KBM-7 (cell line): Measurements from ENCODE around the gene CGB1.
A peak's percentile ranks its signal among the peaks of the same experiment; 100 is the strongest.
"Not testable (repeated sequence)": the region's sequence is repeated elsewhere in the genome, so short reads cannot be mapped to it uniquely, and the experiment has no call there.

Source experiments
- DNase-seq: peaks from one replicate; pipeline ENCODE4 v3.0.0-alpha.2; 2015
- in situ Hi-C: fragments of 300-500 bp; cut with MboI; formaldehyde crosslinking; loops from 2 replicates; pipeline ENCODE4 v1.14.3; 2020; ENCODE audit warnings: low sequenced_read_pairs, low pct_unique_long_range_greater_than_20kb, mixed read lengths

CGB1 gene

GRCh38 chr19:49036815-49037214 is at the start of gene CGB1:
TSS of gene CGB1 (minus strand) at chr19:49036895. CDS start at chr19:49036711, 184 bp downstream.
- peak; percentile 37 for DNase-seq
- in situ Hi-C loops = not testable (repeated sequence)

DNA sequence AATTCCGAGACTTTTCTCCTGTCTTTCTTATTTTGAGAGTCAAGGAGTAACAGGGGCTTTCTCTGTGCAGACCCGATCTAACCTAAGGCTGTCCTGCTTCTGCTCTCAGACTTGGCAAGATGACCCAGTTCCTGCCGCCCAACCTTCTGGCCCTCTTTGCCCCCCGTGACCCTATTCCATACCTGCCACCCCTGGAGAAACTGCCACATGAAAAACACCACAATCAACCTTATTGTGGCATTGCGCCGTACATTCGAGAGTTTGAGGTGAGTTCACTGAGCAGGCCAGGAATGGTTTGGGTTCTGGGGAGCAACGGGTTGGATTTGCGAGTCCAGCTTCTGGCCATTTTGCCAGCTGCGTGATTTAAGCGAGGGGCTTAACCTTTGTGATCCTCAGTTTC is 49.6 kb upstream of the CGB1 start:
- no peak for DNase-seq
- in situ Hi-C loops = no loop called here

DNA sequence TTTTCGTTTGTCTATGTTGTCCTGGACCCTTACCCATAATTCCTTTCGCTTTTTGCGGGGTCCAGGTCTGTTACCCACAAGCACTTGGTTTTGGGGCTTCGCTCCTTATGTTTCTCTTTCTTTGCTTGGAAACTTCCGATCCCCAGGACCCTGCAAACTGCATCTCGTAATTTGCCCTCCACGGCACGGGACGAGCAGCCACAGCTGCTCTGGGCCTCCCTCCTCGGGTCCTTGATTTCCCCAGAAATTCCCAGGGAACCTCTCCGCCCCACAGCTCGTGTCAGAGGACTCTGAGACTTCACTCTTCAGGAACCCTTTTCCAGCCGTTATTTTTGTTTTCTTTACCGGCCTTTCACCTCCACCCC is 49.2 kb upstream of the CGB1 start:
- DNase-seq = no peak
- in situ Hi-C loops = no loop called here

GRCh38 chr19:49085020-49085867 is 48.5 kb upstream of the CGB1 start, which contains the start of gene SNRNP70:
TSS of gene SNRNP70 (plus strand) at chr19:49085451. CDS start at chr19:49086415, 964 bp downstream.
- in situ Hi-C loops = no loop called here
- DNase-seq = peak; percentile 99

- in situ Hi-C loops = no loop called here
- DNase-seq = no peak
Observed at GRCh38 chr19:49084206-49085019, 47.7 kb upstream of the CGB1 start.

DNA sequence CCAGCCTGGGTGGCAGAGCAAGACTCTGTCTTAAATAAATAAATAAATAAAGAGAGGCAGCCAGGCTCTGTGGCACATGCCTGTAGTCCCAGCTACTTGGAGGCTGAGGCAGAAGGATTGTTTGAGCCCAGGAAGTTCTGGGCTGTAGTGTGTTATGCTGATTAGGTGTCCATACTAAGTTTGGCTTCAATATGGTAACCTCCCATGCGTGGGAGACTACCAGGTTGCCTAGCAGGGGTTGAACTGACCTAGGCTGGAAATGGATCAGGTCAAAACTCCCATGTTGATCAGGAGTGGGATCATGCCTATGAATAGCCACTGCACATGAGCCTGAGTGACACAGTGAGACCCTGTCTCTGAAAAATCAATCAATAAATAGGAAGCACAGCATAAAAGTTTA is 44.6 kb upstream of the CGB1 start:
- in situ Hi-C loops = no loop called here
- DNase-seq = no peak

DNA sequence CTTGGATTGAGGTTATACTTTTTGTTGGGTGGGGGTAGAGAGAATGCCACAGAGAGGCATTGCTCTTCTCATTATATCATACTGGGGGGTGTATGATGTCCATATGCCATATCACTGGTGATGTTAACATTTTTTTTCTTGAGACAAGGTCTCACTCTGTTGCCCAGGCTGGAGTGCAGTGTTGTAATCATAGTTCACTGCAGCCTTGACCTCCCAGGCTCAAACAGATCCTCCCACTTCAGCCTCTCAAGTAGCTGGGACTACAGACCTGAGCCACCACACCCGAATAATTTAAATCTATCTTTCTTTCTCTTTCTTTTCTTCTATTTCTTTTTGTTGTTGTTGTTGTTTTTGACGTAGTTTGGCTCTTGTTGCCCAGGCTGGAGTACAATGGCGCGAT is 43.7 kb upstream of the CGB1 start:
- no peak for DNase-seq
- in situ Hi-C loops = no loop called here

- peak; percentile 43 for DNase-seq
- in situ Hi-C loops = not testable (repeated sequence)
Observed at GRCh38 chr19:49074869-49075268, 38.2 kb upstream of the CGB1 start.

DNA sequence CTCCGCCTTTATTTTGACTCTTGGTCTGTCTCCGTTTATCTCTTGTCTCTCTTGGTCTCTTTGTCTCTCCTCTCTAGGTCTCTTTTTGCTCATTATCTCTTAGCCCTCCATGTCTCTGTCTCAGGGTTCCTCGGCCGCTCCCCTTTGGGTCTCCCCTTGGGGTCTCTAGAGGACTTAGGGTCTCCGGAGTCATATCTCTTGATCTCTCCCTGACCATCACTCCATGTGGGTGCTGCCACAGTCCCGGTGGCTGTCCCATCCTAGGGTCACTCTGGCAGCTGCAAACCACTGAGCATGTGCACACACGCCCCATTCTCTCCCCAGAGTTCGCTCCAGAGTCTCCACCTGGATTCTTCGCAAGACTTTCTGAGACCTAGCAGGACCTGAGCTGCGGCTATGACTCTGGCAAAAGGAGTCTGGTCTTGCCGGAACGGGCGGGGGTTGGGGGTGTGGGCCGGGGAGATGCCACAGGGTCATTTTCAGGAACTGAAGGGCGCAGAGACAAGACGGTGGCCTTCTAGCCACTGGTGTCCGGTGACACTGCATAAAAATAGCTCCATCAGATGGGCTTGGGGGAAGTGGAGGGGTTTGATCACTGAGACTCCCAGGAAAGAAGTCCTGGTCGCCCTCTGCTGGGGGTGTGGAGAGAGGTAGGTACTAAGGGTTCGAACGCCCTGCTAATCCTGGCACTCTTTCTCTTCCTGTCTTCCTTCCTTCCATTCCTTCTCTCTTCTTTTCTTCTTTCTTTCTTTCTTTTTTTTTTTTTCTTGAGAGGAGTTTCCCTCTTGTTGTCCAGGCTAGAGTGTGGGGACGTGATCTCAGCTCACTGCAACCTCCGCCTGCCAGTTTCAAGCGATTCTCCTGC is 37.1 kb upstream of the CGB1 start:
- DNase-seq = peak; percentile 61
- in situ Hi-C loops = no loop called here

DNA sequence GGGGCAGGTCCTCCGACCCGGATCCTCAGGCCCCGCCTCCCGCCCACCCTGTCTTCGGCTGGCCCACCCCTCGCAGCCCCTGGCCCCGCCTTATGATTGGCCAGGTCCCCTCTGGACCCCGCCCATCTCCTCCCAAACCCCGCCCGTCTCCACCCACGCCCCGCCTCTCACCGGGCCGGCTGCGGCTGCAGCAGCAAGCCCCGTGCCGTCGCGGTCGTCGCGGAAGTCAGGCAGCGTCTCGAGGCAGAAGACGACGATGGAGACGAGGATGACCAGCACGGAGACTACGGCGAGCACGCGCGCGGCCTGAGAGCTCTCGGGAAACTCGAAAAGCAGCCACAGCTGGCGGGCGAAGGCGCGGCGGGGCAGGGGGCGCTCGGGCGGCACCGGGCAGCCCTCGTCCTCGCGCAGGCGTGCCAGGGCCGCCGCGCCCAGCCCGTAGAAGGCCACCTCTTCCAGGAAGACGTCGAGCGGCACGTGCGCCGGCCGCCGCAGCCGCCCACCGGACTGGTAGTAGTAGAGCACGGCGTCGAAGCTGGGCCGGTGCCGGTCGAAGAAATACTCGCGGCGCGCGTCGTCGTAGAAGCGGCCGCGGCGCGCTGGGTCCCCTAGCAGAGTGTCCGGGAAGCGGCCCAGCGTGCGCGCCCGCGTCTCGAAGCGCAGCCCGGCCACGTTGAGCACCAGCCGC is 35.3 kb upstream of the CGB1 start:
- in situ Hi-C loops = no loop called here

DNA sequence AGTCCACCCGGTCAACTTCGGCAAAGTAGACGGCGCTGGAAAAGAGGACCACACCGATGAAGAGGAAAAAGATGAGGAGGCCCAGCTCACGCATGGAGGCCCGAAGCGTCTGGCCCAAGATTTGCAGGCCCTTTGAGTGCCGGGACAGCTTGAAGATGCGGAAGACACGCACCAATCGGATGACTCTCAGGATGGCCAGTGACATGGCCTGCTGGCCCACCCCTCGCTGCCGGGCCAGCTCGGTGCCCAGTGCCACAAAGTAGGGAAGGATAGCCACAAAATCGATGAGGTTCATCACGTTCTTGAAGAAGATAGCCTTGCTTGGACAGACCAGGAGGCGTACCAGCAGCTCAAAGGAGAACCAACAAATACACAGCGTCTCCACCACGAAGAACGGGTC is 33.7 kb upstream of the CGB1 start:
- no peak for DNase-seq
- in situ Hi-C loops = no loop called here

More for the DNA sequence above, 35.3 kb upstream of the CGB1 start:
- DNase-seq = no peak

DNA sequence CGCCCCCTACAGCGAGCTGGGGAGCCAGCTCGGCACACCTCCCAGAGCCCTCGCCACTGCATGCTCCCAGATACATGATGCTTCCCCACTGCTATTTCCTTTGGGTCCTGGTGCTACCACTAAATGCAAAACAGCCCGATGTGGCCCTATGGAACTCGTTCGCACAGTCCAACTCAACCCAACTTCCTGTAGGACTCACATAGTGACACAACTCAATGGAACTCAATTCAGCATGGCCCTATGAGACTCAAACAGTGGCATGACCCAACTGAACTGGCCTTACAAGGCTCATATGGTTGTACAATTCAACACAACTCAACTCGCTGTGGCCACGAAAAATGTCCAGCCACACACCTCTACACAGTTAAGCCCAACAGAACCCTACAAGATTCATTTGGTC is 32.3 kb upstream of the CGB1 start:
- in situ Hi-C loops = no loop called here
- DNase-seq = no peak

DNA sequence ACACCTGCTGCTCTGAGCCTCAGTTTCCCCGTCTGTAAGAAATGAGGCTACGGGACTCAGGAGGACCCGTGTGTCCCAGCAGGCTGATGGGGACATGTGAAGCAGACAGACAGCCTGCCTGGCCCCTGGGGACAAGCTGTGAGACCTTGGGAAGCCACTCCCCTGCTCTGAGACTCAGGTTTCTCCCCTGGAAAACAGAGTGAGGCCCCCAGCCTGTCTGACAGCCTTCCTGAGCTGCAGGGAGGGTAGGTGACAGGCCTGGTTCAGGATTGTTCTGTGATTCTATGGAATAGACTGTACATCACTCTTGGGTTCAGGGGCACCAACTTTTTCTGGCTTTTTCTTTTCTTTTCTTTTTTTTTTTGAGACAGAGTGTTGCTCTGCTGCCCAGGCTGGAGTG is 30.9 kb upstream of the CGB1 start:
- in situ Hi-C loops = no loop called here

DNA sequence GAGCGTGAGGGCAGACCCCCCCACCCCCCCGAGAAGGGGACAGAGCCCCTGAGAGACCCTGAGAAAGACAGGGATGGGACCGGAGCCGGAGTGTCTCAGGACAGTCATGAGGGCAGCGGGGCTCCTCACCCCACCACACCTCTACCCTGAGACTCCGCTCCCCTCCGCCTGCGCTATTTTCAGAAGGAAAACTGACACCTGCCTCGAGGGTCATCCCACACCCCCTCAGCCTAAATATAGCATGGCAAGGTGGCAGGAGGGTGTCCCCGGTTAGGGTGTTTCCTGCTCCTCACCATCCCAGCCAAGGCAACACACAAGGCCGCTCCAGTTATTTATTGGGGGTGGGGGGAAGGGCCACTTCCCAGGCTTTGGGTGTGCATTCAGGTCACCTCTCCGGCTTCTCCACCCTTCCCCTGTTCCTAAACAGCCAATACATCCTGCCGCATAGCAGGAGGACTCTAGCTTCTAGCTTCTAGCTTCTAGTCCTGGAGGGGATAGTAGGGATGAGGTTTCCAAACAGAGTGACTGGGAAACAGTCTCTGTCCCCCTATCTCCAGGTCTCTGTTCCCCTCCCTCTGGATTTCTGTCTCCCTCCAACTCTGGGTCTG is 29.3 kb upstream of the CGB1 start:
- no peak for DNase-seq
- in situ Hi-C loops = no loop called here

More for the DNA sequence above, 30.9 kb upstream of the CGB1 start:
- DNase-seq = no peak

GRCh38 chr19:49064768-49065611 is 28.3 kb upstream of the CGB1 start, which contains the start of gene NTF4:
TSS of gene NTF4 (minus strand) at chr19:49064818. CDS start at chr19:49061997, 2,821 bp downstream.
- no peak for DNase-seq
- in situ Hi-C loops = no loop called here

DNA sequence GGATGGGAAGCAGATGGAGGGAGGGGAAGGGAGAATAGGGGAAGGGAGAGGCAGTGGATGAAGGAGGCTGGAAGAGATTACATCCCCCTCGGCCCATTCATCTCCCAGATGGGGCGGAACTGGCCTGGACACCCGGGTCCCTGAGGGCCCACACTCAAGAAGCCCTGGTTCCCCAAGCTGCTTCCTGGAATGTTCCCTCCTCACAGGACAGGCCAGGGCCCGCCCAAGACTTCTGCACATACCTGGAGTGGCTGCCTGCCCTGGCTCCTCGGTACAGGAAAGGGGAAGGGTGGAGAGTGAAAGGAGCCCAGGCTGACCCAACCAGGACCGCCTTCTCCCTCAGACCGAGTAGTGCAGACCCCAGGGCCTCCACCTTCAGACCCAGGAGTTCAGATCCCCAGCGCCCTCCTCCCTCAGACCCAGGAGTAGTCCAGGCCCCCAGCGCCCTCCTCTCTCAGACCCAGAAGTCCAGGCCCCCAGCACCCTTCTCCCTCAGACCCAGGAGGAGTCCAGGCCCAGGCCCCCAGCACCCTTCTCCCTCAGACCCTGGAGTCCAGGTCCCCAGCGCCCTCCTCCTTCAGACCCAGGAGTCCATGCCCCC is 27.4 kb upstream of the CGB1 start:
- no peak for DNase-seq
- in situ Hi-C loops = no loop called here

GRCh38 chr19:49061445-49061844 is 24.8 kb upstream of the CGB1 start:
- in situ Hi-C loops = no loop called here
- DNase-seq = no peak
